Endothelial cell of umbilical vein (primary cell): ENCODE measurements around the gene CMSS1. TPM values are rescaled to one million over a fixed set of nuclear protein-coding genes. Genes with fewer than 3 reads are reported as not detected.

ENCODE experiments used
- BruUV-seq: library from RNA; stranded (reverse); fragments of 400-500 nt; replicated peaks from 2 replicates; lab custom pipeline; 2021; lab: Mats Ljungman, UMichigan
- CTCF ChIA-PET: fragments of 300-600, 350-600 bp; sonication (Branson Sonifier 250); formaldehyde crosslinking; loops from one replicate; lab custom pipeline; 2021; ENCODE audit warnings: antibody characterized with exemption, inconsistent platforms; lab: Charles Lee
- POLR2A ChIA-PET: fragments of 300-600, 350-600 bp; sonication (Branson Sonifier 250); formaldehyde crosslinking; loops from one replicate; lab custom pipeline; 2021; ENCODE audit warnings: antibody characterized with exemption, inconsistent platforms; lab: Charles Lee
- DNase-seq: peaks from one replicate; pipeline ENCODE4 v3.0.0-alpha.2; 2011; ENCODE audit warnings: low read depth, low spot score
- FAIRE-seq: peaks from 2 replicates; lab custom pipeline; 2011; peaks lifted over from hg19 to GRCh38; lab: Jason Lieb, UNC
- H2AFZ ChIP-seq: 2 replicates; pipeline ENCODE4 v1.6.0; 2012; ENCODE audit warnings: low read depth, low read length, control low read depth, inconsistent platforms
- H3K27ac ChIP-seq: 2 replicates; pipeline ENCODE4 v1.5.1; 2011; ENCODE audit warnings: low read depth, mild to moderate bottlenecking, control low read depth, low read length, moderate library complexity; ENCODE audit not compliant: insufficient read depth
- H3K27me3 ChIP-seq, 2 experiments: 2 replicates each; pipeline versions ENCODE4 v1.6.0 to v1.6.1; 2011; ENCODE audit warnings: low read length in 2 of 2, mixed read lengths in 1 of 2; ENCODE audit not compliant: control insufficient read depth in 2 of 2, insufficient read depth in 2 of 2
- H3K36me3 ChIP-seq, 2 experiments: 2 replicates in 1 of 2; 3 replicates in 1 of 2; pipeline ENCODE4 v1.5.1; 2011; ENCODE audit warnings: low read length in 2 of 2, mild to moderate bottlenecking in 1 of 2, moderate library complexity in 1 of 2; ENCODE audit not compliant: control insufficient read depth in 2 of 2, insufficient read depth in 2 of 2; ENCODE audit errors: extremely low read depth in 1 of 2
- H3K4me1 ChIP-seq: 3 replicates; pipeline ENCODE4 v1.5.1; 2011; ENCODE audit warnings: mild to moderate bottlenecking, low read length; ENCODE audit not compliant: control insufficient read depth, insufficient read depth; ENCODE audit errors: extremely low read depth
- H3K4me2 ChIP-seq: 2 replicates; pipeline ENCODE4 v1.6.1; 2011; ENCODE audit warnings: low read length, control low read depth, mixed read lengths; ENCODE audit not compliant: insufficient read depth
- H3K4me3 ChIP-seq, 3 experiments: fragments of 200-600 bp in 1 of 3; sonication (generic), shearing (Covaris generic) in 1 of 3; replicated peaks in 1 of 3; 2 replicates each; pipeline ENCODE4 v1.5.1; 2011 to 2016; ENCODE audit warnings: control low read depth in 3 of 3, low read length in 3 of 3, mild to moderate bottlenecking in 2 of 3, inconsistent platforms in 1 of 3, low read depth in 1 of 3, moderate library complexity in 1 of 3; ENCODE audit not compliant: insufficient read depth in 1 of 3
- H3K79me2 ChIP-seq: 2 replicates; pipeline ENCODE4 v1.6.0; 2012; ENCODE audit warnings: low read length, inconsistent platforms; ENCODE audit not compliant: control insufficient read depth, insufficient read depth
- H3K9ac ChIP-seq: replicated peaks from 2 replicates; pipeline ENCODE3; 2011; ENCODE audit warnings: low read length, control low read depth; ENCODE audit not compliant: insufficient read depth; ENCODE audit errors: extremely low read depth
- H3K9me1 ChIP-seq: replicated peaks from 3 replicates; pipeline ENCODE4 v1.6.0; 2011; ENCODE audit warnings: mild to moderate bottlenecking, low read length; ENCODE audit not compliant: control insufficient read depth, insufficient read depth; ENCODE audit errors: extremely low read depth
- H3K9me3 ChIP-seq: replicated peaks from 2 replicates; pipeline ENCODE4 v1.5.1; 2012; ENCODE audit warnings: low read length, inconsistent platforms; ENCODE audit not compliant: control insufficient read depth, insufficient read depth
- H4K20me1 ChIP-seq: replicated peaks from 2 replicates; pipeline ENCODE3; 2011; ENCODE audit warnings: mild to moderate bottlenecking, low read length; ENCODE audit not compliant: control insufficient read depth, insufficient read depth; ENCODE audit errors: extremely low read depth
- CTCF ChIP-seq, 2 donors: IDR thresholded peaks; 1 replicate in 1 of 2; 2 replicates in 1 of 2; pipeline ENCODE4 v1.5.1; 2011; ENCODE audit warnings: low read length in 2 of 2, mild to moderate bottlenecking in 2 of 2, moderate library complexity in 2 of 2, control low read depth in 1 of 2, inconsistent platforms in 1 of 2, low read depth in 1 of 2; ENCODE audit not compliant: insufficient read depth in 1 of 2; ENCODE audit errors: extremely low read depth in 1 of 2
- EZH2 ChIP-seq: IDR thresholded peaks from 2 replicates; pipeline ENCODE4 v1.6.1; 2012; ENCODE audit warnings: borderline replicate concordance, low read depth, mild to moderate bottlenecking, moderate library complexity, low read length, inconsistent platforms; ENCODE audit not compliant: severe bottlenecking
- FOS ChIP-seq: IDR thresholded peaks from 2 replicates; pipeline ENCODE4 v1.6.1; 2011; ENCODE audit warnings: mild to moderate bottlenecking, low read length, moderate library complexity, borderline replicate concordance; ENCODE audit not compliant: insufficient read depth
- GATA2 ChIP-seq: IDR thresholded peaks from 2 replicates; pipeline ENCODE4 v1.7.0; 2011; ENCODE audit warnings: low read depth, mild to moderate bottlenecking, moderate library complexity, mixed read lengths, low read length; ENCODE audit not compliant: insufficient read length, insufficient read depth
- JUN ChIP-seq: IDR thresholded peaks from 2 replicates; pipeline ENCODE4 v1.6.1; 2011; ENCODE audit warnings: borderline replicate concordance, low read depth; ENCODE audit not compliant: insufficient read length, insufficient read depth
- MAX ChIP-seq: IDR thresholded peaks from 2 replicates; pipeline ENCODE4 v1.6.1; 2011; ENCODE audit not compliant: insufficient read depth, insufficient read length
- MYC ChIP-seq: IDR thresholded peaks from one replicate; pipeline ENCODE4 v1.6.1; 2011; ENCODE audit warnings: mild to moderate bottlenecking, low read depth, low read length
- POLR2A ChIP-seq: IDR thresholded peaks from 2 replicates; pipeline ENCODE4 v1.6.1; 2012; ENCODE audit warnings: low read depth, mild to moderate bottlenecking, control low read depth, low read length
- POLR2AphosphoS5 ChIP-seq: IDR thresholded peaks from 2 replicates; pipeline ENCODE4 v1.6.1; 2012; ENCODE audit warnings: low read depth, mild to moderate bottlenecking, control low read depth, low read length, moderate library complexity; ENCODE audit not compliant: insufficient read depth
- dilution Hi-C: fragments of 300-500 bp; cut with MboI; formaldehyde crosslinking; loops from one replicate; pipeline ENCODE4 v1.15.0; 2019; ENCODE audit warnings: low sequenced_read_pairs; ENCODE audit not compliant: extremely low pct_ligation_motif_present
- intact Hi-C: fragments of 100-400 bp; cut with micrococcal nuclease; formaldehyde crosslinking; loops from one replicate; pipeline ENCODE4 v1.10.0; 2022
- polyA plus RNA-seq, 4 experiments: library from polyadenylated mRNA; depleted of rRNA in 3 of 4; stranded (reverse) in 3 of 4; unstranded in 1 of 4; fragments of >200 nt; gene quantifications; 2 replicates each; pipeline versions ENCODE4 v1.2.1 to v1.2.3, GENCODE V29; 2011 to 2012; ENCODE audit warnings: missing spikeins in 1 of 4
- total RNA-seq: library from RNA; stranded (reverse); gene quantifications from 2 replicates; pipeline ENCODE4 v1.2.3, GENCODE V29; 2021

Gene CMSS1
- total and polyA plus RNA-seq, 2 donors (not counting 3 experiments of a cell fraction or from before 2014, with no cell fraction given): 9.7 to 60.6 TPM

- CTCF ChIA-PET: no interaction called here
- dilution Hi-C loops: no loop called here
Measured at GRCh38 chr3:99999536-99999935, 181.9 kb downstream of the CMSS1 start.

More at GRCh38 chr3:99999536-99999935, 181.9 kb downstream of the CMSS1 start:
- DNase-seq (no peak), FAIRE-seq (no peak)
- Histone ChIP-seq H3K9me3 (no peaks in the 10 kb centered on the region), H3K4me1 (peaks cover 16% of the 10 kb centered on the region), H3K9me1 (no peaks in the 10 kb centered on the region), H3K27ac (no peak overlapping the region), H2AFZ (no peak overlapping the region), H4K20me1 (no peaks in the 10 kb centered on the region), H3K4me3 (no peak overlapping the region), H3K9ac (no peak overlapping the region), H3K27me3 (no peaks in the 10 kb centered on the region), H3K79me2 (no peaks in the 10 kb centered on the region), H3K36me3 (no peaks in the 10 kb centered on the region), H3K4me2 (no peak overlapping the region)
- TF ChIP-seq POLR2AphosphoS5 (no peak), MYC (no peak), FOS (no peak), JUN (no peak), EZH2 (no peak), CTCF (IDR thresholded peaks at IDR 0.05; ENCODE audit: extremely low read depth in 1 of 2, insufficient read depth in 1 of 2, low read depth in 1 of 2, low read length in 2 of 2) (no peak), GATA2 (no peak), MAX (no peak), POLR2A (no peak)
- BruUV-seq: no TSS peak
- intact Hi-C loops: no loop called here
- POLR2A ChIA-PET: no interaction called here
